GM12891 (cell line): ENCODE results near the gene NLGN4Y.

Experiments used
- PAX5 ChIP-seq: IDR thresholded peaks from 2 replicates; pipeline ENCODE4 v1.6.1; 2011; ENCODE audit warnings: low read length, moderate library complexity, mild to moderate bottlenecking; ENCODE audit not compliant: insufficient read depth, severe bottlenecking
- POLR2AphosphoS5 ChIP-seq: IDR thresholded peaks from 2 replicates; pipeline ENCODE4 v1.6.1; 2011; ENCODE audit warnings: low read depth, low read length, control low read depth
- TAF1 ChIP-seq: IDR thresholded peaks from 2 replicates; pipeline ENCODE4 v1.6.1; 2011; ENCODE audit warnings: low read depth, low read length, control low read depth

GRCh38 chrY:14523491-14524271 lies 648 bp upstream of the NLGN4Y start:
- TF ChIP-seq PAX5 (no peak), POLR2AphosphoS5 (no peak), TAF1 (no peak)
